HG03060 (cell line): Measurements from ENCODE around the gene ABL1.

Experiments
- ATAC-seq: cut with Tn5 transposase; IDR thresholded peaks from one replicate; pipeline ENCODE4 v1.9.1; 2021; ENCODE audit warnings: low read depth, moderate number of reproducible peaks; ENCODE audit not compliant: unreplicated experiment

The ABL1 gene

DNA sequence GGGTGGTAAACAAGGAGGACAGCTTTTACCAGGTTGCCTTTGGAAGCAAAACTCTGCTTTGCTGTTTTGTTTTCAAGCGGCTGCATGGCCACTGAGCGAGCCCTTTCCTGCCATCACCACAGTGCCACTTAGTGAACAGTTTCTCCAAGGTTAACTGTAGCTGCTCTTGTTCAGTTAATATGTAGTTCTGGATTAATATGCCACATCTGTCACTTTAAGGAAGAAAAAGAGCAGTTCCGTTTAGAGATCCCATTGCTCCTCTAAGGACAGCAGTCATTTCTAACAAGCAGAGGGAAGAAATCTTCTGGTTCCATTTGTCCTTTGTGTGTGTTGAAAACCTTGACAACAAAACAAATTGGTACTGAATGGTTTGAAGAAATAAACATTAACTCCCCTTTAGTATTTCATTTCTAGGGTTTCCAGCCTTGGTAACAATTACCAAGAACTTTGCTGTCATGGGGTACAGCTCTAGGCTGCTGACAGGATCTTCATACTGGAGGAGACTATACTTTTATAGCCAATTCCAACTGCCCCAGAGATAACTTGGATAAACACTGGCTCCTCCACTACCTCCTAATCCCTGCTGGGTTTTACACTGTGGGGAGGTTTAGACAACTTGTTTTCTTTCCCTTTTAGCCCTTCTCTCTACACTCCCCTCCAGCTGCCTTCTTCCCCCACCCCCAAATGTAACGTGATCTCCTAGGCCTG lies 10.3 kb upstream of the ABL1 start:
- no peak for ATAC-seq

DNA sequence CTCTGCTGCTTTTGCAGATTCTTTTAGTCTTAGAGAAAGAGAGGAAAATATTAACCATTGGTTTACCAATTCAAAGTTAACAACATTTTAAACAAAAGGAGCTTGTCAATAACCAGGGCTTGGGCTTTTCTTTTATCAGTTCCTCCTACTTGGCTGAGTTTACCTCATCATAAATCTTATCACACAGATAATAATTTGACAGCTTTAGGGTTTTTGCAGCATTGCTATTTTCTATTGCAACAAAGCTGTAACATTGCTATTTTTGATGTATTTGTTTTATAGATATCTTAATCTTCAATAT lies 9.8 kb upstream of the ABL1 start:
- ATAC-seq = no peak

DNA sequence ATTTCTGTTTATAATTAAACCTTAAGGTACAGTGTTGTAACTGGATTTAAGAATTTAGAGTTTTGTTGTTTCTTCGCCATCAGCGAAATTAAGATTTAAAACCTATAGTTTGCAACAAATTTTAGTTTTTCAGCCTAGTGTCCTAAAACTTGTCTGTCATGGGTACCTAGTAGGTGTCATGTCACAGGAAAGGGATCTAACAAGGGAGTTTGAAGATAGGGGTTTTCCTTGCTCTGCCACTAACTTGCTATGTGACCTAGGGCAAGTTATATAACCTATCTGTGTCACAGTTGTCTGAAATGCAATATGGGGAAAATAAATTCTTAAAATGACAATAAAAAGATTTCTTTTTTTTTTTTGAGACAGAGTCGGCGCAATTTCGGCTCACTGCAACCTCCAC lies 9.2 kb upstream of the ABL1 start:
- ATAC-seq = no peak

DNA sequence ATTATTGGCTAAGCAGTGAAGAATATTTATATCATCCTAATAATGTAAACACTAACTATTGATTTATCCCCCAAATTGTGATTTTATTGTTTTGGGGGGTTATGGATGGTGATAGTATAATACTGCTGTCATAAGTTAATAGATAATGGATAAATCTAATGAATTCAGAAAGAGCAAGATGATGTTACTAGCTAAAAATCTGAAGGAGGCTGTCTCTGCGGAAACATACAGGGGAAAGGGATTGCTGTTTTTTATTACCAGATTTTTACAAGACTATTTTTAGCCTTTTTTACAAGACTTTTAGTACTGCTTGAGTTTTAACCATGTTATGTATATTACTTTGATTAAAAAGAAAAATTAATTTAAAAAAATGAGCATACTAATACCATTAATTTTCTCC lies 5.3 kb upstream of the ABL1 start:
- no peak for ATAC-seq

DNA sequence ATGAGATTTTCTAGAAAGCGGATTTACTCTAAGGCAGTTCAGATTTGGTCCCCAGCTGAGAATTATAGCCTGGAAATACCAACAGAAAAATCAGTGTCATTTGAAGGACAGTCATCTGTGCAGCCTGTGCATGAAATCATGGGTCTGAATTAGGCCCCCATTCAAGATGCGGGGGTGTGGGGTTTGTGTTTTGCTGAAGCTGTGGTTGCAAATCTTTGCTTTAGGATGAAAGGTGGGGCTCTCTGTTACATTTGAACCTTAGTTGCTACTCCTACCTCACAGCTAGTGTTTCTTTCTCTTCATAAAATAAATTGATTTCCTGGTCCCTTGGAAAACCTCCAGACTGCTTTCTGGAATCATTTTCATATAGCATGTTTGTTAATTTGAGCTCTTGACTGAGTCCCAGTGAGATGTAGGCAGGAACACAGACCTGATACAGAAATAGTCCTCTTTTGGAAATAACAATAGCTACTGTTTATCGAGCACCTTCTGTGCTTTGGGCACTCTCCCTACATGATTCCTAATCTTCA lies 4.8 kb upstream of the ABL1 start:
- ATAC-seq = no peak

DNA sequence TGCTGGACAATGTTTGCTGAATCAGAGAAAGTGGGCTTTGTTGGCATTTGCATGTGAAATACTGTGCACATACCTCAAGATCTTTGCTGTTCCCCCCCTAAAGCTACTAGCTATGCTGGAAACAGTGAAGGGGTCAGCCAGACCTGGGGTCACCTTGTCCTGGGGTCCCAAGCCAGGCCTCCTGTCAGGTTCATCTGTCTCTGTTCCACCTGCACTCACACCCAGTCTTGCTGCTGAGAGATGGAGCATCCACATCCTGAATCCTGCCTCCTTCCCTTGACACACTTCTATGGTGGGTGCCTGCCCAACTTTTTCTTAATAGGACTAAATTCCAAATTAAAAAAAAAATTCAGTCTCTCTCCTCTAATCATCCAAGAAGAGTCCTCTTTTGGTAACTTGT lies 4.0 kb upstream of the ABL1 start:
- no peak for ATAC-seq

DNA sequence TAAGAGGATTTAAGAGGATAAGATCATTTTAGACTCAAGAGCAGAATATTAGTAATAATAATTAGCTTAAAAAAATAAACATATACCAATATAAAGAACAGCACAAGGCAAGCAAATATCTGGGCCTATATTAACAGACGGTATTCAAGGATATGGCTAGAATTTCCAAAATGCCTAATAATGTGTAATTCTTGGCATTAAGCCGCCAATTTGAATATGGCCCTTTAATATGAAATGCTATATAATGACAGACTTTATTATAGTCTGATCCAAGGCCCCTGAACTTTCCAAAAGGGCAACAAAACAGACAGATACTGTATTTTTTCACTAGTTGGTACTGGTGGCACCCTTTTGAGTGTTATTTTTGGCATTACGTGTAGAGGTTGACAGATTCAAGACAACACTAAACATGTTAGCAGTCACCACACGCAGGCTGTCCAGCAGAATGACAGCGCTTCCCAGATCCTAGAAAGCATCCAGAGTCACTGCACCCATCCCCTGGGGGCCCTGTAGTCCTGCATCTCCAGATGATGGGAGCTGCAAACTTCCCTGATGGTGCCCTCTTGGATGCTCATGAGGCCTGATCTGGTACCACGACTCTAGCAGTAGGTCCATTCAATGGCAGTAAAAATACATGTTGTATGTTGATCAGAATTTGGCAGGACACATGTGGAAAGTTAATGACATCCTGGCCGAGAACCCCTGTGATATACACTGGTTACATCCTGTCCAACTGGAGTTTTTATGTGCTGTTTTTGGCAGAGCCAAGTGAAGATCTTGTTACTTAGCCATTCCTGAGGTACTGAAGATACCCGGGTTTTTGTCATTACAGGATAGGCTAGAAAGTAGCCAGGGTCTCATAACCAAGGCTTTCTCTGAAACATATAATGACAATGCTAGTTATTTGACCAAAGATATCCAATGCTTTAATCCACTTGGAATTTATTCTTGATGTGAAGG lies 1.7 kb upstream of the ABL1 start:
- ATAC-seq = no peak

DNA sequence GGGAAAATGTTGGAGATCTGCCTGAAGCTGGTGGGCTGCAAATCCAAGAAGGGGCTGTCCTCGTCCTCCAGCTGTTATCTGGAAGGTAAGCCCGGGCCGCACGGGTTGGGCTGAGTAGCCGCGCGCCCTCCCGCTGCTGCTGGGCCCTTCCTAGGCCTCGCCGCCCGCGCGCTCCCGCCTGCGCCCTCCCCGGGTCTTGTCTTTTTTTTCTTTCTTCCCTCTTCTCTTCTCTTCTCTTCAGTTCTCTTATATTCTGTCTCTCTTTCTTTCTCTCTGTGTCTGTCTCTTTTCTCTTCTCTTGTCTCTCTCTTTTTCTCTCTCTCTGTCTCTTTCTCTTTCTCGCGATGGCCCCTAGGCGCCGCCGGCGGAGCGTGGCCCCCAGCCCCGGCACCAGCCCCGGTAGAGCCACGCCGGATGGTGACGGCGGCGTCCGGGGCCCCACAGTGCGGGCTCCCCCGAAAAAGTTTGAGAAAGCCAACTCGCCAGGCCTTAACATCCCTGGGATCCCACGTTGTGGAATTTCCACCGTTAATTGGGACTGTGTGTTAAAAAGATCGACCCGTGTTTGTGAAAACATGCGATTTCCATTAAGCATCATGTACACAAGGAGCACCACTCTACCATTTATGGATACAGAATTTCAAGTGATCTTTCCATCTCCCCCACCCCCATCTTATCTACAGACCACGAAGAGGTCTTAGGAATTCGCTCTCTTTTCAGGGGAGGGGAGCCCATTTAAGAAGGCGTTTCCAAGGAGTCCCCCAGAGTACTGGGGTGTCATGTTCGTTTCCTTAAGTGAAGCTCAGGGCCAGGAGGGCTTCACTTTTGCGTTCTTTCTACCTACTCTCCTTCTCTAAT lies 616 bp downstream of the ABL1 start:
- no peak for ATAC-seq

DNA sequence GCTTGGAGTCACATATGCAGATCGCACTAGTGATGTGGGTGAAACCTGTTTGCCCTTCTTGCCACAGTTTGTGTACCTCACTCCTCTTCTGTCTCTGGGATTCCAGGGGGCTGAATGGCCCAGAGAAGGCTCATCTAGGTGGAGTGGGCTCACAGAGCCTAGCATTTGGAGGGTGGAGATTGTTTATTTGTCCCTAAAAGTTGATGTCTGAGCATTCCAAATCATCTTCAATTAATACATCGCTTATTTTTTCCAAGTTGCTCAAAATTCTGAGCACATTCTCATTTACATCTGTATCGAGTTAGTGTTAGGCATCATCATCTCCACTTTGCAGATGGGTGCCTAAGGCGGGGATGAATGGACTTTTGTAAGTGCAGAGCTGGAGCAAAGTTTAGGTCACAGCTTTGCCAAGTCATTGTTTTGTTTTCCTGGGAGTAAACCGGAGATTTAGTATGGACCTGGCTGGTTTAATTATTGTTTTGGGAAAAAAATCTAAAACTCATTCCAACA lies 2.0 kb downstream of the ABL1 start:
- no peak for ATAC-seq

DNA sequence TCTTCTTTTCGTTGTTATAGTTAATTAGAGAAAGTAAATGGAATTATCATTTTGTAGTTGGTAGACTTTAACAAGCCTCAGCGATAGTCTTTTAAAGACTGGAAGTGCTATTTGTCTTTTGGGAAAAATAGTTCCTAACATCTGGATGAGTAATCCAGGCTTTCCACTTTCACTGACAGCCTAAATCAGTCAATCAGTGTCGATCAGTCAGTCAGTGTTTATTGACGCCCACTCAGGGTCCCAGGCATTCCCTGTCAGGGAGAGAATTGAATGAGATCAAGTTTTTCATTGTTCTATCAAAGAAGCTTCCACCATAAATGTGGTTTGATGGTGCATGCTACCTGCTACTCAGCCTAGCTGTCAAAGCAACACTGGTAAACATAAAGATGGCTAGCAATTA lies 2.6 kb downstream of the ABL1 start:
- no peak for ATAC-seq

DNA sequence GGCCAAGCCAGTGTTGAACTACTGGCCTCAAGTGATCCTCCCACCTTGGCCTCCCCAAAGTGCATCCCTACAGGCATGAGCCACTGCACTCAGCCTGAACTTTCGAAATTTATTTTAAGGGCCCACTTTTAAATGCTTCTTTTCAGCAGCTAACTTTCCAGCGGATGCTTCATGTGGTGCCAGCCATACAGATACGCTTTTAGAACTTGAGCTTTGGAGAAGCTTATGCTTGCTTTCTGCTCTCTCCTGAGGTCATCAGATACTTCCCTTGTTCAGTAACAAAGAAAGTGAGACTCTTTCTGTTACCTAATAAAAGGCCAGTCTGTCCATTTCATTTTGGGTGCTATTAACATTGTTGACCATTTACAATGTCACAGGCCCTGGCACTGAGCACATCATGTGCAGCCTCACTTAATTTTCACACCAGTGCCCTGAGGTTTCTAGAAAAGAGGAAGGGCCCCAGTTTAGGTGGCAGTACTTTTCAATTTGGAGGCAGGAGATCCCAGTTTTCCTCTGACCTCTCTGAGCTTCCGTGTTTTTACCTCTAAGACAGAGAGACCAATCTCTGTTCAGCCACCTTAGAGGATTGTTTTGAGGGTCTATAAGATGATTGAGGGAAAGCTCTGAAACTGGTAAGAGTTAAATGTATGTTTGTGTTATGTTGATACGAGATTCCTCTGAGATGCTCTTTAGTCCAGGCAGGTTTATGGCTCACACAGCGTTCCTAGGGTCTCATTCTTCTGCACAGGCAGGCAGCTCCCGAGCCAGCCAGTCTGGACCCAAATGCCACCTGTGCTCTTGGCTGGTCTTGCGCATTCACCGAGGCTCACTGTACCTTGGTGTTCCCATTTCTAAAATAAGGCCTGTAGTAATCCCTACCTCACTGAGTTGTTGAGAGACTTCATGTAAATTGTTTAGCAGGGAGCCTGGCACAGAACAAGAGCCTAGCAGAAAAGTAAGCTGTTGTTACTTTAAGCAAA lies 4.4 kb downstream of the ABL1 start:
- ATAC-seq = no peak

DNA sequence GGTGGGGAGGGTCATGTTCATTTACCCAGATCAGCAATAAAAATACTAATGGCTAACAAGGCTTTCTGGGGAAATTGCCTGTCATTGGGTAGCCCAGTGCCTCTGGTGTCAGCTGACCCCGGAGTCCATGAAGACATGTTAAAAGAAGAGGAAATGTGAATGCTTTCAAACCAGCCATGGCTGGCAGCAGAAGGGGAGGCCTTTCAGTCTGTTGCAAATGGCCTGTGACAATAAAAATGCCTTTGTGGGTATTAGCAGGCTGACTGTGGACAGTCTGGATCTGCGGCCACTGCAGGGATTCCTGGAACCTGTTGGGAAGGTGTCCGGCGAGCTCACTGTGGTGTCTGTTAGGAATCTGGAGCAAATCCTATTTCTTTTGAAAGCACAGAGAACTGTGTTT lies 7.5 kb downstream of the ABL1 start:
- ATAC-seq = no peak

DNA sequence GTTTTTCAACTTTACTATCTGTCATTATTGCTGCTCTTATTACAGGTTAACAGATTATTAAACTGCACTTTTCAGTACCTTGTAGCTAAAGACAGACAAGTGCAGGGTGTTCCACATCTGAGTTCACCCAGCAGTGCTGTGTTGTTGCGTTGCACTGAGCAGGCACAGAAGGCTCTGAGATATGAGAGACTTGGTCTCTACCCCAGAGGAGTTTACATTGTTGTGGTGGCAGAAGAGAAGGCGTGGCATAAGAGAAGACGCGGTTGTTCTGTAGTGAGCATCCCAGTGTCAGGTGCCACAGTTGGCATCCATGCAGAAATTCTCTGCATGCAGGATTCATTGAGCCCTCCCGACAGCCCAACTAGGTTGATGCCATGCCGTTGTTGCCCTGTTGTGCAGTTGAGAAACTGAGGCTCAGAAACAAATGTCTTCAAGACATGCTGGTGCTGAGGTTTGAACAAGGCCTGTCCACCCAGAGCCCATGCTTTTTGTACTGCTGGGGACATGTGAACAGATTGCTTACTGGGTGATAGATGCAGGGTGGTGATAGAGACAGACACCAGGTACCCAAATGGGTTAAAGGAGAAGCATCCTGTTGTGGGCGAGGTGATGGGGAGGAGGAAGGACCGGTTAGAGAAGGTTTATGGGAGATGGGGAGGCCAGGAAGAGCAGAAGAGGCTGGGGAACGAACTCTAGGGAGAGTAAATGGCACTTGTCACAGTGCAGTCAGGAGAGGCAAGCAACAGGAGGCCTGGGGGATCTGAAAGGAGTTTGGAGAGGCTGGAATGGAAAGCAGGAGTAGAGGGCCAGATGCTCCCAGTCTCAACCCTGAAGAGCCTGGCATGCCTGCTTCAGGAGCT lies 8.2 kb downstream of the ABL1 start:
- ATAC-seq = no peak

DNA sequence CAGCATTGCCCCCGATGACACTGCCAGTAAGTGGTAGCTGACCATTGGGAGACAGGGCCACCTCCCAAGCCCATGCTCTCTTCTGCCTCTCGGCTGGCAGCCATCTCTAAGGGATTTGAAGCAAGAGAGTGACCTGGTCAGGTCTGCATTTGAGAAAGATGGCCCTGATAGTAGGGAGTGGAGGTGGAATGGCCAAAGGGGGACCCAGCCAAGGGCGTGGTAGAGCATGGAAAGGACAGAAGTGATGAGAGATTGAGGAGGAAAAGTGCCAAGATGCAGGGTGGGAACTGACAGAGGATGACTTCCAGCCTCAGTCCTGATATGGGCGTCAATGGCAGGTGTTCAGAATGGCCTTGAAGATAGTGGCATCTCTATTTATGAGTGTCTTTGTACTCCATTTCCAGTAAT lies 9.0 kb downstream of the ABL1 start:
- no peak for ATAC-seq

DNA sequence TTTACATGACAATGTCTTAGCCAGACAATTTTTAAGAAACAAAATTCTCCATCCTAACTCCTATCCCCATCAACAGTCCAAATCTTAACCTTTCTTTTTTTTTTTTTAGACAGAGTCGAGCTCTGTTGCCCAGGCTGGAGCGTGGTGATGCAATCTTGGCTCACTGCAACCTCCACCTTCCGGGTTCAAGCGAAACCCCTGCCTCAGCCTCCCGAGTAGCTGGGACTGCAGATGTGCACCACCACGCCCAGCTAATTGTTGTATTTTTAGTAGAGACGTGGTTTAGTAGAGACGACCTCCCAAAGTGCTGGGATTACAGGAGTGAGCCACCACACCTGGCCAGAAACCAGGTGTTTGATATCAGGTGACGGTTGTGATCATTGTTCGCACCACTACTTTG lies 10.2 kb downstream of the ABL1 start:
- ATAC-seq = no peak

DNA sequence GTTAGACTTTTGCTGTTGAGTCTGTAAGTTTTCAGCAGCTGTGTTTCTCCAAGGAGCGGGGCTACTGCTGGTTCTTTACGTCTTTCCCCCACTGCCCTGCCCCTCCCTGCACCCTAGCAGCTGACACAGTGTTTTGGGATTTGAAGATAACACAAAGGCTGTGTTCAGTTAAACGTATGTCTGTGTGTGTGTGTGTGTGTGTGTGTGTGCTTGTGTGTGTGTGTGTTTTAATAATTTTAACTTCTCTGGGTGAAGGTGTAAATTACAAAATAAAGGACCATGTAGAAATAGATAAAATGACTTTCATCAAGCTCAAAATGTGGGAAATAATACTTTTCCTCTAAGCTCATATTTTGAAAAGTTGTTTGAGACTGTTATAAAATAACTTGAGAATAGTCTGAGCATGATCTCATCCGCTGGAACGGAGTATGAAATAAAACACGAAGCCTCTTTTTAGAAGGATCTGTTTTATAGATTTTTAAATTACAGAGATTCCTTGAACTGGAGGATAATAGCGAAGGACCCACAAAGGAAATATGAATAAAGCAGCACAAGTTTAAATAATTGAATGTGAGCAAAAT lies 10.9 kb downstream of the ABL1 start:
- ATAC-seq = no peak

DNA sequence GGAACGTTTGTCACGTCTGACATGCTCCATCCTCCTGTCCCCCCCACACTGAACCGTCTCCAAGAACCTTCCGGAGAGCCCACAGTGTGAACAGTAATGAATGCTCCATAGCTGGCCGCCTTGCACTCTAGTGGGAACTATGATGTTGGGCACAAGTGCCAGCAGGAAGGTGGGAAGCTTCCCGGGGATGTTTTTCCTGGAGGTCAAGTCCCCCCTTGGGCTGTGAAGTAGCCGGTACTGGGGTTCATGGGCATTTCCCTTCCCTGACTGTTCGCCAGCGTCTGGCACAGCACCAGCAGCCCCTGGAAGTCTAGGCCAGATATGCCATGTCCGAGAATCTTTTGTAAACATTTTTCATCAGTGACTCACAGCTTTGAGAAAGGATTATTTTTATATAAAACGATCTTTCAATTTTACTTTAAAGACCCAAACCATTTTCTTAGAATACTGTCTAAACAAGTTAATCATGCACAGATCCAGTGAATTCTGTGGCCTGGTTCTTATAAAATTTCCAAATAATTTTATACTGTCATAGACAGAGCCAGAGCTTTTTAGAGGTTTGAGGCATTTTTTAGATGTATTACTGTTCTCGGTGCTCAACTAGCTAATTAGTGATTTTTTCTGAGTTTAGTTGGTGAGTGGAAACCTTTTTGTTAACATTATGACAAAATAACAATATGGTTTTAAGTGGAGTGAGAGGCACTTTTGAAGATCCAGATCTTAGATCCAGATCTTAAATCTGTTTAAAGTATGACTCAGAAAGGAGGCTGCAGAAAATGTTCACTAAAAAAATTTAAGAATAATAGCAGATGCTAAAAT lies 11.6 kb downstream of the ABL1 start:
- no peak for ATAC-seq
